DND-41 (cell line): ENCODE results near the gene CCL20.

Experiments used
- ATAC-seq: fragments of 200-7000 bp; cut with Tn5 transposase; 3 replicates; pipeline ENCODE4 v1.9.1; 2021; ENCODE audit warnings: low read depth; ENCODE audit not compliant: insufficient read depth
- DNase-seq: peaks from one replicate; pipeline ENCODE4 v3.0.0-alpha.2; 2020
- H2AFZ ChIP-seq: 2 replicates; pipeline ENCODE4 v1.6.0; 2012; ENCODE audit warnings: low read depth, low read length
- H3K27ac ChIP-seq: 2 replicates; pipeline ENCODE4 v1.5.1; 2012; ENCODE audit warnings: low read length, inconsistent platforms
- H3K27me3 ChIP-seq: fragments of 200-600 bp; sonication (generic); 2 replicates; pipeline ENCODE4 v1.6.0; 2012; ENCODE audit warnings: low read length, mild to moderate bottlenecking, inconsistent platforms; ENCODE audit not compliant: insufficient read depth, poor library complexity
- H3K36me3 ChIP-seq: 2 replicates; pipeline ENCODE4 v1.5.1; 2012; ENCODE audit warnings: low read length, inconsistent platforms; ENCODE audit not compliant: insufficient read depth
- H3K4me1 ChIP-seq: 2 replicates; pipeline ENCODE4 v1.5.1; 2012; ENCODE audit warnings: mild to moderate bottlenecking, low read length; ENCODE audit not compliant: insufficient read depth
- H3K4me2 ChIP-seq: 2 replicates; pipeline ENCODE4 v1.6.0; 2012; ENCODE audit warnings: mild to moderate bottlenecking, moderate library complexity, low read length, inconsistent platforms; ENCODE audit not compliant: insufficient read depth
- H3K4me3 ChIP-seq, 2 experiments: fragments of 200-600 bp in 1 of 2; shearing (Covaris generic) in 1 of 2; 2 replicates each; pipeline ENCODE4 v1.5.1; 2012 to 2016; ENCODE audit warnings: inconsistent platforms in 2 of 2, low read length in 2 of 2, mild to moderate bottlenecking in 2 of 2, low read depth in 1 of 2, moderate library complexity in 1 of 2
- H3K79me2 ChIP-seq: 2 replicates; pipeline ENCODE4 v1.6.0; 2012; ENCODE audit warnings: low read length, inconsistent platforms; ENCODE audit not compliant: insufficient read depth
- H3K9ac ChIP-seq: 2 replicates; pipeline ENCODE4 v1.6.0; 2012; ENCODE audit warnings: low read depth, mild to moderate bottlenecking, inconsistent platforms, low read length, moderate library complexity
- H3K9me3 ChIP-seq: 2 replicates; pipeline ENCODE4 v1.5.1; 2012; ENCODE audit warnings: low read length, moderate library complexity, mild to moderate bottlenecking, inconsistent platforms; ENCODE audit not compliant: insufficient read depth, severe bottlenecking
- H4K20me1 ChIP-seq: 2 replicates; pipeline ENCODE4 v1.6.0; 2012; ENCODE audit warnings: low read length; ENCODE audit not compliant: insufficient read depth
- CTCF ChIP-seq: IDR thresholded peaks from 2 replicates; pipeline ENCODE4 v1.5.1; 2012; ENCODE audit warnings: borderline replicate concordance, low read length, moderate library complexity, mild to moderate bottlenecking; ENCODE audit not compliant: poor library complexity, severe bottlenecking; ENCODE audit errors: extremely low read depth
- EZH2 ChIP-seq: IDR thresholded peaks from 3 replicates; pipeline ENCODE4 v1.6.1; 2012; ENCODE audit warnings: borderline replicate concordance, low read depth, mild to moderate bottlenecking, moderate library complexity, low read length, inconsistent platforms; ENCODE audit not compliant: severe bottlenecking

CCL20 gene

GRCh38 chr2:227774895-227775842 is 38.5 kb upstream of the CCL20 start:
- TF ChIP-seq CTCF (no peak), EZH2 (no peak)
- no peak overlapping the region for H3K27ac ChIP-seq

GRCh38 chr2:227780981-227781615 is 32.5 kb upstream of the CCL20 start:
- Histone ChIP-seq H2AFZ (no peak overlapping the region), H3K4me3 (no peak overlapping the region), H3K79me2 (no peaks in the 10 kb centered on the region), H3K4me2 (no peak overlapping the region), H3K27me3 (no peaks in the 10 kb centered on the region), H3K36me3 (no peaks in the 10 kb centered on the region), H3K9ac (no peak overlapping the region), H3K27ac (no peak overlapping the region), H4K20me1 (no peaks in the 10 kb centered on the region), H3K9me3 (no peaks in the 10 kb centered on the region), H3K4me1 (no peaks in the 10 kb centered on the region)
- TF ChIP-seq CTCF (no peak), EZH2 (no peak)
- no peak for DNase-seq
- ATAC-seq = no peak

More at GRCh38 chr2:227774895-227775842, 38.5 kb upstream of the CCL20 start:
- no peaks in the 10 kb centered on the region for H4K20me1 ChIP-seq
- ATAC-seq (no peak), DNase-seq (no peak)
- H2AFZ ChIP-seq = no peak overlapping the region
- no peaks in the 10 kb centered on the region for H3K4me1 ChIP-seq
- no peak overlapping the region for H3K9ac ChIP-seq
- no peak overlapping the region for H3K4me2 ChIP-seq
- H3K36me3 ChIP-seq = no peaks in the 10 kb centered on the region
- H3K4me3 ChIP-seq = no peak overlapping the region
- no peaks in the 10 kb centered on the region for H3K9me3 ChIP-seq
- H3K27me3 ChIP-seq = no peaks in the 10 kb centered on the region
- H3K79me2 ChIP-seq = no peaks in the 10 kb centered on the region

- Histone ChIP-seq H2AFZ (no peak overlapping the region), H3K9ac (no peak overlapping the region), H3K79me2 (no peaks in the 10 kb centered on the region), H3K9me3 (no peaks in the 10 kb centered on the region), H3K27me3 (no peaks in the 10 kb centered on the region), H3K4me2 (no peak overlapping the region), H3K27ac (no peak overlapping the region), H3K4me1 (no peaks in the 10 kb centered on the region), H3K36me3 (no peaks in the 10 kb centered on the region), H3K4me3 (no peak overlapping the region), H4K20me1 (no peaks in the 10 kb centered on the region)
- no peak for ATAC-seq
- DNase-seq = no peak
- TF ChIP-seq CTCF (no peak), EZH2 (no peak)
Observed at GRCh38 chr2:227781841-227782240, 31.8 kb upstream of the CCL20 start.
